Astrocyte (in vitro differentiated cells and primary cell): ENCODE results near the gene APH1B. TPM values are rescaled to one million over a fixed set of nuclear protein-coding genes. Genes with fewer than 3 reads are reported as not detected.

Source experiments
- DNase-seq: peaks from one replicate; pipeline ENCODE4 v3.0.0-alpha.2; 2010; ENCODE audit warnings: low read depth
- FAIRE-seq: peaks from 2 replicates; lab custom pipeline; 2011; peaks lifted over from hg19 to GRCh38; lab: Jason Lieb, UNC
- H2AFZ ChIP-seq: 2 replicates; pipeline ENCODE4 v1.6.0; 2012; ENCODE audit warnings: low read depth, low read length, inconsistent platforms
- H3K27ac ChIP-seq: 2 replicates; pipeline ENCODE4 v1.5.1; 2011; ENCODE audit warnings: low read depth, low read length, inconsistent platforms
- H3K27me3 ChIP-seq: 2 replicates; pipeline ENCODE4 v1.6.0; 2011; ENCODE audit warnings: low read length, inconsistent platforms; ENCODE audit not compliant: insufficient read depth
- H3K36me3 ChIP-seq: 2 replicates; pipeline ENCODE4 v1.5.1; 2011; ENCODE audit warnings: low read length, inconsistent platforms; ENCODE audit not compliant: insufficient read depth
- H3K4me1 ChIP-seq: 2 replicates; pipeline ENCODE4 v1.5.1; 2011; ENCODE audit warnings: low read length, inconsistent platforms; ENCODE audit not compliant: insufficient read depth
- H3K4me2 ChIP-seq: 2 replicates; pipeline ENCODE4 v1.6.0; 2012; ENCODE audit warnings: low read length, inconsistent platforms
- H3K4me3 ChIP-seq: 2 replicates; pipeline ENCODE4 v1.5.1; 2011; ENCODE audit warnings: low read depth, mild to moderate bottlenecking, low read length, inconsistent platforms; ENCODE audit not compliant: insufficient read depth
- H3K79me2 ChIP-seq: 2 replicates; pipeline ENCODE4 v1.6.0; 2012; ENCODE audit warnings: mild to moderate bottlenecking, low read length, inconsistent platforms; ENCODE audit not compliant: insufficient read depth
- H3K9ac ChIP-seq: 2 replicates; pipeline ENCODE4 v1.6.0; 2012; ENCODE audit warnings: mild to moderate bottlenecking, low read length, inconsistent platforms
- H3K9me3 ChIP-seq: 2 replicates; pipeline ENCODE4 v1.5.1; 2012; ENCODE audit warnings: low read depth, mild to moderate bottlenecking, low read length, inconsistent platforms; ENCODE audit not compliant: insufficient read depth
- H4K20me1 ChIP-seq: 2 replicates; pipeline ENCODE4 v1.6.0; 2012; ENCODE audit warnings: low read length, inconsistent platforms; ENCODE audit not compliant: insufficient read depth
- H3K27ac Mint-ChIP-seq: one replicate; pipeline ENCODE4 v1.8.0; 2021; ENCODE audit warnings: mild to moderate bottlenecking, mixed read lengths; ENCODE audit not compliant: unreplicated experiment
- H3K27me3 Mint-ChIP-seq: one replicate; pipeline ENCODE4 v1.8.0; 2021; ENCODE audit warnings: low read depth, mixed read lengths; ENCODE audit not compliant: unreplicated experiment
- H3K36me3 Mint-ChIP-seq: one replicate; pipeline ENCODE4 v1.8.0; 2021; ENCODE audit warnings: low read depth, mixed read lengths; ENCODE audit not compliant: unreplicated experiment
- H3K4me1 Mint-ChIP-seq: one replicate; pipeline ENCODE4 v1.8.0; 2021; ENCODE audit warnings: low read depth, mixed read lengths; ENCODE audit not compliant: unreplicated experiment
- H3K4me3 Mint-ChIP-seq: one replicate; pipeline ENCODE4 v1.8.0; 2021; ENCODE audit warnings: mild to moderate bottlenecking, moderate library complexity, mixed read lengths; ENCODE audit not compliant: unreplicated experiment
- H3K9me3 Mint-ChIP-seq: one replicate; pipeline ENCODE4 v1.8.0; 2021; ENCODE audit warnings: mild to moderate bottlenecking, mixed read lengths; ENCODE audit not compliant: unreplicated experiment
- CTCF ChIP-seq: IDR thresholded peaks from 2 replicates; pipeline ENCODE4 v1.5.1; 2011; ENCODE audit warnings: low read depth, mild to moderate bottlenecking, inconsistent platforms, low read length, moderate library complexity; ENCODE audit not compliant: insufficient read depth
- EZH2 ChIP-seq: IDR thresholded peaks from 2 replicates; pipeline ENCODE4 v1.6.1; 2012; ENCODE audit warnings: mild to moderate bottlenecking, low read length, inconsistent platforms; ENCODE audit not compliant: insufficient read depth
- total RNA-seq: library from RNA; stranded (reverse); gene quantifications from 2 replicates; pipeline ENCODE4 v1.2.1, GENCODE V29; 2021

The APH1B gene
- total RNA-seq, 1 donor from 2014 or later, result 18.2 TPM

GRCh38 chr15:63299943-63300575 is 22.7 kb downstream of the APH1B start:
- Histone ChIP-seq H3K9me3 (no peaks in the 10 kb centered on the region), H3K4me3 (no peak overlapping the region), H3K4me2 (no peak overlapping the region), H3K27me3 (no peaks in the 10 kb centered on the region), H3K27ac (no peak overlapping the region), H3K9ac (no peak overlapping the region), H4K20me1 (no peaks in the 10 kb centered on the region), H3K4me1 (no peaks in the 10 kb centered on the region), H3K36me3 (peaks cover 4% of the 10 kb centered on the region), H3K79me2 (no peaks in the 10 kb centered on the region), H2AFZ (no peak overlapping the region)
- no peak for FAIRE-seq
- TF ChIP-seq EZH2, result no peak
- TF ChIP-seq CTCF, result no peak
- Mint-ChIP-seq H3K36me3 (peaks cover 33% of the 10 kb centered on the region), H3K4me1 (peaks cover 6% of the 10 kb centered on the region), H3K27me3 (no peaks in the 10 kb centered on the region), H3K27ac (no peak overlapping the region), H3K9me3 (no peaks in the 10 kb centered on the region), H3K4me3 (no peak overlapping the region)
- no peak for DNase-seq

- no peaks in the 10 kb centered on the region for H3K27me3 ChIP-seq
- Mint-ChIP-seq H3K9me3 (no peaks in the 10 kb centered on the region), H3K4me1 (peaks cover 6% of the 10 kb centered on the region), H3K27ac (no peak overlapping the region), H3K27me3 (no peaks in the 10 kb centered on the region), H3K36me3 (peaks cover 32% of the 10 kb centered on the region), H3K4me3 (no peak overlapping the region)
- H4K20me1 ChIP-seq, result no peaks in the 10 kb centered on the region
- peaks cover 4% of the 10 kb centered on the region for H3K36me3 ChIP-seq
- DNase-seq (no peak), FAIRE-seq (no peak)
- no peaks in the 10 kb centered on the region for H3K4me1 ChIP-seq
- no peak overlapping the region for H3K27ac ChIP-seq
- TF ChIP-seq CTCF (no peak), EZH2 (no peak)
- no peaks in the 10 kb centered on the region for H3K9me3 ChIP-seq
- no peaks in the 10 kb centered on the region for H3K79me2 ChIP-seq
- H3K4me2 ChIP-seq, result peak overlapping the region; percentile 25
- H3K4me3 ChIP-seq, result no peak overlapping the region
- no peak overlapping the region for H2AFZ ChIP-seq
- H3K9ac ChIP-seq, result no peak overlapping the region
These were observed 23.7 kb downstream of the APH1B start for GRCh38 chr15:63301088-63301487.

GRCh38 chr15:63305260-63305659 is 27.9 kb downstream of the APH1B start:
- H3K27ac Mint-ChIP-seq, result no peak overlapping the region
- no peak for FAIRE-seq
- H3K9me3 Mint-ChIP-seq, result no peaks in the 10 kb centered on the region

More at GRCh38 chr15:63305260-63305659, 27.9 kb downstream of the APH1B start:
- Mint-ChIP-seq H3K4me3 (no peak overlapping the region), H3K27me3 (no peaks in the 10 kb centered on the region), H3K4me1 (peaks cover 9% of the 10 kb centered on the region), H3K36me3 (peaks cover 20% of the 10 kb centered on the region)
- H3K9me3 ChIP-seq, result no peaks in the 10 kb centered on the region
- peaks cover 4% of the 10 kb centered on the region for H3K36me3 ChIP-seq
- no peak overlapping the region for H2AFZ ChIP-seq
- H3K27me3 ChIP-seq, result no peaks in the 10 kb centered on the region
- no peaks in the 10 kb centered on the region for H3K79me2 ChIP-seq
- H4K20me1 ChIP-seq, result no peaks in the 10 kb centered on the region
- DNase-seq, result no peak
- H3K27ac ChIP-seq, result no peak overlapping the region
- TF ChIP-seq CTCF, result no peak
- no peak for TF ChIP-seq EZH2
- no peak overlapping the region for H3K4me3 ChIP-seq
- H3K4me1 ChIP-seq, result no peaks in the 10 kb centered on the region
- H3K9ac ChIP-seq, result no peak overlapping the region
- H3K4me2 ChIP-seq, result no peak overlapping the region
